ENCODE measurements around the gene SUFU.
A peak's percentile ranks its signal among the peaks of the same experiment; 100 is the strongest.

SUFU gene

GRCh38 chr10:102508506-102508905 lies 4.7 kb downstream of the SUFU start:
- Histone ChIP-seq H3K4me2 (ENCODE audit: low read length) (no peak overlapping the region), H3K9me3 (ENCODE audit: insufficient read depth, low read length) (no peaks in the 10 kb centered on the region)

GRCh38 chr10:102509387-102509786 lies 5.6 kb downstream of the SUFU start:
- Histone ChIP-seq H4K20me1 (ENCODE audit: insufficient read depth, low read length) (0 out of 2 replicates have a peak, but pooled peaks cover 3% of the 10 kb centered on the region), H3K27me3 (ENCODE audit: low read depth, low read length) (no peaks in the 10 kb centered on the region), H3K9ac (ENCODE audit: low read length) (no peak overlapping the region), H3K9me3 (ENCODE audit: insufficient read depth, low read length) (no peaks in the 10 kb centered on the region), H3K4me3 (ENCODE audit: low read length) (no peak overlapping the region), H2AFZ (ENCODE audit: low read depth, low read length) (no peak overlapping the region), H3K27ac (ENCODE audit: low read length) (no peak overlapping the region), H3K4me2 (ENCODE audit: low read length) (no peak overlapping the region), H3K79me2 (ENCODE audit: low read length) (peaks cover 12% of the 10 kb centered on the region), H3K4me1 (ENCODE audit: low read length) (peaks cover 18% of the 10 kb centered on the region), H3K36me3 (replicated peaks; ENCODE audit: low read depth, low read length) (peaks cover 2% of the 10 kb centered on the region)
- no peak for TF ChIP-seq EZH2phosphoT487 (IDR thresholded peaks at IDR 0.05; ENCODE audit: low read depth)
- TF ChIP-seq CTCF (IDR thresholded peaks at IDR 0.05; ENCODE audit: low read depth, low read length): no peak

More at GRCh38 chr10:102508506-102508905, 4.7 kb downstream of the SUFU start:
- H2AFZ ChIP-seq (ENCODE audit: low read depth, low read length): no peak overlapping the region
- no peaks in the 10 kb centered on the region for H3K27me3 ChIP-seq (ENCODE audit: low read depth, low read length)
- peaks cover 18% of the 10 kb centered on the region for H3K4me1 ChIP-seq (ENCODE audit: low read length)
- H3K27ac ChIP-seq (ENCODE audit: low read length): no peak overlapping the region
- H3K9ac ChIP-seq (ENCODE audit: low read length): no peak overlapping the region
- H4K20me1 ChIP-seq (ENCODE audit: insufficient read depth, low read length): 0 out of 2 replicates have a peak, but pooled peaks cover 3% of the 10 kb centered on the region
- H3K36me3 ChIP-seq (replicated peaks; ENCODE audit: low read depth, low read length): peaks cover 2% of the 10 kb centered on the region
- H3K79me2 ChIP-seq (ENCODE audit: low read length): peaks cover 16% of the 10 kb centered on the region
- H3K4me3 ChIP-seq (ENCODE audit: low read length): no peak overlapping the region
- TF ChIP-seq CTCF (IDR thresholded peaks at IDR 0.05; ENCODE audit: low read depth, low read length) (no peak), EZH2phosphoT487 (IDR thresholded peaks at IDR 0.05; ENCODE audit: low read depth) (no peak)

GRCh38 chr10:102511583-102512274 lies 8.0 kb downstream of the SUFU start:
- peaks cover 14% of the 10 kb centered on the region for H3K4me1 ChIP-seq (ENCODE audit: low read length)
- H3K36me3 ChIP-seq (replicated peaks; ENCODE audit: low read depth, low read length): no peaks in the 10 kb centered on the region
- H3K9ac ChIP-seq (ENCODE audit: low read length): peak overlapping the region; percentile 23
- no peak overlapping the region for H2AFZ ChIP-seq (ENCODE audit: low read depth, low read length)
- no peak overlapping the region for H3K4me3 ChIP-seq (ENCODE audit: low read length)
- H3K27me3 ChIP-seq (ENCODE audit: low read depth, low read length): no peaks in the 10 kb centered on the region
- H4K20me1 ChIP-seq (ENCODE audit: insufficient read depth, low read length): no peaks in the 10 kb centered on the region
- no peak for TF ChIP-seq CTCF (IDR thresholded peaks at IDR 0.05; ENCODE audit: low read depth, low read length)
- TF ChIP-seq EZH2phosphoT487 (IDR thresholded peaks at IDR 0.05; ENCODE audit: low read depth): no peak
- H3K9me3 ChIP-seq (ENCODE audit: insufficient read depth, low read length): no peaks in the 10 kb centered on the region
- peak overlapping the region; percentile 70 for H3K27ac ChIP-seq (ENCODE audit: low read length)
- H3K4me2 ChIP-seq (ENCODE audit: low read length): peak overlapping the region; percentile 55
- no peaks in the 10 kb centered on the region for H3K79me2 ChIP-seq (ENCODE audit: low read length)

- no peaks in the 10 kb centered on the region for H3K27me3 ChIP-seq (ENCODE audit: low read depth, low read length)
- H3K4me2 ChIP-seq (ENCODE audit: low read length): no peak overlapping the region
- H3K4me3 ChIP-seq (ENCODE audit: low read length): no peak overlapping the region
- H3K9me3 ChIP-seq (ENCODE audit: insufficient read depth, low read length): no peaks in the 10 kb centered on the region
- no peaks in the 10 kb centered on the region for H4K20me1 ChIP-seq (ENCODE audit: insufficient read depth, low read length)
- H3K27ac ChIP-seq (ENCODE audit: low read length): no peak overlapping the region
- peaks cover 14% of the 10 kb centered on the region for H3K4me1 ChIP-seq (ENCODE audit: low read length)
- no peak overlapping the region for H3K9ac ChIP-seq (ENCODE audit: low read length)
- H2AFZ ChIP-seq (ENCODE audit: low read depth, low read length): no peak overlapping the region
- TF ChIP-seq CTCF (IDR thresholded peaks at IDR 0.05; ENCODE audit: low read depth, low read length) (no peak), EZH2phosphoT487 (IDR thresholded peaks at IDR 0.05; ENCODE audit: low read depth) (no peak)
- no peaks in the 10 kb centered on the region for H3K79me2 ChIP-seq (ENCODE audit: low read length)
- no peaks in the 10 kb centered on the region for H3K36me3 ChIP-seq (replicated peaks; ENCODE audit: low read depth, low read length)
Measured at GRCh38 chr10:102514487-102515311, 10.9 kb downstream of the SUFU start.
